Measurements from ENCODE around the gene RYR2.

The RYR2 gene

GRCh38 chr1:237788069-237788468 lies 746.1 kb downstream of the RYR2 start:
- no peak for DNase-seq (ENCODE audit: low spot score)
- in situ Hi-C loops (cut with MboI; ENCODE audit: low pct_unique_long_range_greater_than_20kb, low sequenced_read_pairs, unreplicated experiment): no loop called here
- TF ChIP-seq CTCF (IDR thresholded peaks at IDR 0.05; ENCODE audit: extremely low read depth, insufficient read depth, missing control alignments): no peak

- in situ Hi-C loops (cut with MboI; ENCODE audit: low pct_unique_long_range_greater_than_20kb, low sequenced_read_pairs, unreplicated experiment): no loop called here
- DNase-seq (ENCODE audit: low spot score): no peak
- TF ChIP-seq CTCF (IDR thresholded peaks at IDR 0.05; ENCODE audit: extremely low read depth, insufficient read depth, missing control alignments): no peak
These were observed 747.6 kb downstream of the RYR2 start for GRCh38 chr1:237789619-237790018.

- TF ChIP-seq CTCF (IDR thresholded peaks at IDR 0.05; ENCODE audit: extremely low read depth, insufficient read depth, missing control alignments): no peak
- no peak for DNase-seq (ENCODE audit: low spot score)
- in situ Hi-C loops (cut with MboI; ENCODE audit: low pct_unique_long_range_greater_than_20kb, low sequenced_read_pairs, unreplicated experiment): no loop called here
These were observed 749.6 kb downstream of the RYR2 start for GRCh38 chr1:237791592-237791991.

GRCh38 chr1:237792149-237792548 lies 750.2 kb downstream of the RYR2 start:
- TF ChIP-seq CTCF (IDR thresholded peaks at IDR 0.05; ENCODE audit: extremely low read depth, insufficient read depth, missing control alignments): no peak
- no peak for DNase-seq (ENCODE audit: low spot score)
- in situ Hi-C loops (cut with MboI; ENCODE audit: low pct_unique_long_range_greater_than_20kb, low sequenced_read_pairs, unreplicated experiment): no loop called here

GRCh38 chr1:237792726-237793125 lies 750.7 kb downstream of the RYR2 start:
- TF ChIP-seq CTCF (IDR thresholded peaks at IDR 0.05; ENCODE audit: extremely low read depth, insufficient read depth, missing control alignments): no peak
- DNase-seq (ENCODE audit: low spot score): no peak
- in situ Hi-C loops (cut with MboI; ENCODE audit: low pct_unique_long_range_greater_than_20kb, low sequenced_read_pairs, unreplicated experiment): no loop called here

- DNase-seq (ENCODE audit: low spot score): no peak
- in situ Hi-C loops (cut with MboI; ENCODE audit: low pct_unique_long_range_greater_than_20kb, low sequenced_read_pairs, unreplicated experiment): no loop called here
- no peak for TF ChIP-seq CTCF (IDR thresholded peaks at IDR 0.05; ENCODE audit: extremely low read depth, insufficient read depth, missing control alignments)
These were observed 752.1 kb downstream of the RYR2 start for GRCh38 chr1:237794071-237794470.

- TF ChIP-seq CTCF (IDR thresholded peaks at IDR 0.05; ENCODE audit: extremely low read depth, insufficient read depth, missing control alignments): no peak
- in situ Hi-C loops (cut with MboI; ENCODE audit: low pct_unique_long_range_greater_than_20kb, low sequenced_read_pairs, unreplicated experiment): no loop called here
- no peak for DNase-seq (ENCODE audit: low spot score)
These were observed 753.6 kb downstream of the RYR2 start for GRCh38 chr1:237795558-237795957.
